ENCODE measurements around the gene GBE1.

GRCh38 chr3:81709606-81710005 lies 51.8 kb downstream of the GBE1 start:
- no peak for TF ChIP-seq CTCF (IDR thresholded peaks at IDR 0.05)
- TF ChIP-seq POLR2A (IDR thresholded peaks at IDR 0.05): no peak
- TF ChIP-seq POLR2AphosphoS5 (IDR thresholded peaks at IDR 0.05): no peak

Measured in suprapubic skin (tissue), 4 donors.